SJCRH30 (cell line): ENCODE results near the gene KRTAP20-4. TPM values are rescaled to one million over a fixed set of nuclear protein-coding genes. Genes with fewer than 3 reads are reported as not detected.

Experiments
- DNase-seq, 2 experiments: peaks; one replicate each; pipeline ENCODE4 v3.0.0-alpha.2; 2015 to 2020
- H3K27ac ChIP-seq: fragments of 250-450 bp; sonication (Bioruptor Pico); 2 replicates; pipeline ENCODE4 v1.5.1; 2020; ENCODE audit warnings: mild to moderate bottlenecking, moderate library complexity
- H3K27me3 ChIP-seq: fragments of 250-450 bp; sonication (Bioruptor Pico); 2 replicates; pipeline ENCODE4 v1.5.1; 2020; ENCODE audit warnings: mild to moderate bottlenecking, moderate library complexity
- H3K36me3 ChIP-seq: fragments of 250-450 bp; sonication (Bioruptor Pico); 2 replicates; pipeline ENCODE4 v1.5.1; 2020; ENCODE audit warnings: mild to moderate bottlenecking, moderate library complexity
- H3K4me1 ChIP-seq: fragments of 250-450 bp; sonication (Bioruptor Pico); 2 replicates; pipeline ENCODE4 v1.5.1; 2020; ENCODE audit warnings: mild to moderate bottlenecking, moderate library complexity
- H3K4me3 ChIP-seq: fragments of 250-450 bp; sonication (Bioruptor Pico); 2 replicates; pipeline ENCODE4 v1.5.1; 2020; ENCODE audit warnings: mild to moderate bottlenecking, moderate library complexity
- H3K9me3 ChIP-seq: fragments of 250-450 bp; sonication (Bioruptor Pico); replicated peaks from 2 replicates; pipeline ENCODE4 v1.5.1; 2020; ENCODE audit warnings: mild to moderate bottlenecking, moderate library complexity
- total RNA-seq: library from RNA; depleted of rRNA; stranded (reverse); fragments of >200 nt; shearing (Covaris generic); gene quantifications from 2 replicates; pipeline ENCODE4 v1.2.3, GENCODE V29; 2014; rRNA removed

Gene KRTAP20-4
- total RNA-seq, 1 experiment from 2014 or later = not detected

GRCh38 chr21:30625449-30626165 is 5.2 kb downstream of the KRTAP20-4 start:
- no peaks in the 10 kb centered on the region for H3K36me3 ChIP-seq
- H3K9me3 ChIP-seq = no peaks in the 10 kb centered on the region
- H3K27me3 ChIP-seq = 0 out of 2 replicates have a peak, but pooled peaks cover 6% of the 10 kb centered on the region
- no peak overlapping the region for H3K4me3 ChIP-seq
- no peak for DNase-seq
- H3K4me1 ChIP-seq = no peaks in the 10 kb centered on the region
- no peak overlapping the region for H3K27ac ChIP-seq

- Histone ChIP-seq H3K27ac (no peak overlapping the region), H3K4me1 (no peaks in the 10 kb centered on the region), H3K9me3 (no peaks in the 10 kb centered on the region), H3K4me3 (no peak overlapping the region), H3K36me3 (no peaks in the 10 kb centered on the region), H3K27me3 (0 out of 2 replicates have a peak, but pooled peaks cover 3% of the 10 kb centered on the region)
- no peak for DNase-seq
Observed at GRCh38 chr21:30628109-30628508, 7.7 kb downstream of the KRTAP20-4 start.

GRCh38 chr21:30629200-30629599 is 8.8 kb downstream of the KRTAP20-4 start:
- Histone ChIP-seq H3K27me3 (peaks cover 3% of the 10 kb centered on the region; the same call in 1 of the 2 replicates), H3K36me3 (no peaks in the 10 kb centered on the region), H3K4me1 (no peaks in the 10 kb centered on the region), H3K27ac (no peak overlapping the region), H3K9me3 (no peaks in the 10 kb centered on the region), H3K4me3 (no peak overlapping the region)
- no peak for DNase-seq

GRCh38 chr21:30634906-30635305 is 14.5 kb downstream of the KRTAP20-4 start, which contains the start of gene KRTAP20-2:
Gene KRTAP20-2, plus strand, starts transcription at chr21:30635206. Its CDS starts 58 bp downstream, at chr21:30635264.
- H3K27ac ChIP-seq = no peak within 1 kb of the TSS
- DNase-seq = no peak
- no peaks in the 10 kb centered on the region for H3K4me1 ChIP-seq
- no peaks in the 10 kb centered on the region for H3K36me3 ChIP-seq
- no peaks in the 10 kb centered on the region for H3K9me3 ChIP-seq
- H3K27me3 ChIP-seq = no peaks in the 10 kb centered on the region; the same call in 1 of the 2 replicates
- H3K4me3 ChIP-seq = no peak within 1 kb of the TSS

GRCh38 chr21:30638686-30639085 is 18.3 kb downstream of the KRTAP20-4 start:
- no peaks in the 10 kb centered on the region for H3K4me1 ChIP-seq
- H3K27ac ChIP-seq = no peak overlapping the region
- H3K27me3 ChIP-seq = no peaks in the 10 kb centered on the region; the same call in 1 of the 2 replicates
- DNase-seq = no peak
- no peaks in the 10 kb centered on the region for H3K9me3 ChIP-seq
- H3K4me3 ChIP-seq = no peak overlapping the region
- H3K36me3 ChIP-seq = no peaks in the 10 kb centered on the region

GRCh38 chr21:30642564-30642963 is 22.1 kb downstream of the KRTAP20-4 start, which contains the start of gene KRTAP20-3:
Gene KRTAP20-3, plus strand, starts transcription at chr21:30642864.
- Histone ChIP-seq H3K9me3 (no peaks in the 10 kb centered on the region), H3K36me3 (no peaks in the 10 kb centered on the region), H3K4me1 (no peaks in the 10 kb centered on the region)

GRCh38 chr21:30646904-30647414 is 26.5 kb downstream of the KRTAP20-4 start:
- Histone ChIP-seq H3K4me3 (no peak overlapping the region), H3K4me1 (no peaks in the 10 kb centered on the region), H3K27me3 (no peaks in the 10 kb centered on the region), H3K9me3 (no peaks in the 10 kb centered on the region), H3K36me3 (no peaks in the 10 kb centered on the region), H3K27ac (no peak overlapping the region)
- no peak for DNase-seq

More at GRCh38 chr21:30642564-30642963, 22.1 kb downstream of the KRTAP20-4 start, which contains the start of gene KRTAP20-3:
- no peak for DNase-seq
- H3K27me3 ChIP-seq = no peaks in the 10 kb centered on the region
- no peak within 1 kb of the TSS for H3K4me3 ChIP-seq
- no peak within 1 kb of the TSS for H3K27ac ChIP-seq

GRCh38 chr21:30652891-30653290 is 32.5 kb downstream of the KRTAP20-4 start:
- no peak for DNase-seq
- Histone ChIP-seq H3K4me1 (no peaks in the 10 kb centered on the region), H3K27me3 (no peaks in the 10 kb centered on the region), H3K4me3 (no peak overlapping the region), H3K27ac (no peak overlapping the region), H3K36me3 (no peaks in the 10 kb centered on the region), H3K9me3 (no peaks in the 10 kb centered on the region)

GRCh38 chr21:30668776-30669175 is 48.3 kb downstream of the KRTAP20-4 start:
- H3K4me3 ChIP-seq = no peak overlapping the region
- H3K27me3 ChIP-seq = 0 out of 2 replicates have a peak, but pooled peaks cover 2% of the 10 kb centered on the region
- H3K4me1 ChIP-seq = no peaks in the 10 kb centered on the region
- H3K9me3 ChIP-seq = no peaks in the 10 kb centered on the region
- H3K27ac ChIP-seq = no peak overlapping the region
- no peaks in the 10 kb centered on the region for H3K36me3 ChIP-seq
- no peak for DNase-seq

Other genes starting within 250 kb of the KRTAP20-4 start
- not detected in 2 replicates for gene KRTAP13-2, start 248.4 kb upstream of the KRTAP20-4 start, total RNA-seq
- gene KRTAP13-1, start 224.6 kb upstream of the KRTAP20-4 start, total RNA-seq = not detected in 2 replicates
- not detected in 2 replicates for gene KRTAP13-3, start 194.7 kb upstream of the KRTAP20-4 start, total RNA-seq
- gene KRTAP13-4, start 190.4 kb upstream of the KRTAP20-4 start, total RNA-seq = not detected in 2 replicates
- not detected in 2 replicates for gene KRTAP15-1, start 180.4 kb upstream of the KRTAP20-4 start, total RNA-seq
- gene KRTAP19-1, start 140.3 kb upstream of the KRTAP20-4 start, total RNA-seq = not detected in 2 replicates
- not detected in 2 replicates for gene KRTAP19-2, start 133.2 kb upstream of the KRTAP20-4 start, total RNA-seq
- gene KRTAP19-3, start 128.6 kb upstream of the KRTAP20-4 start, total RNA-seq = not detected in 2 replicates
- gene KRTAP19-4, start 123.5 kb upstream of the KRTAP20-4 start, total RNA-seq = not detected in 2 replicates
- gene KRTAP19-5, start 118.5 kb upstream of the KRTAP20-4 start, total RNA-seq = not detected in 2 replicates
- not detected in 2 replicates for gene KRTAP19-6, start 78.8 kb upstream of the KRTAP20-4 start, total RNA-seq
- not detected in 2 replicates for gene KRTAP19-7, start 59.3 kb upstream of the KRTAP20-4 start, total RNA-seq
- gene KRTAP22-2, start 30.2 kb upstream of the KRTAP20-4 start, total RNA-seq = not detected in 2 replicates
- gene KRTAP6-3, start 28.2 kb upstream of the KRTAP20-4 start, total RNA-seq = not detected in 2 replicates
- not detected in 2 replicates for gene KRTAP6-2, start 21.7 kb upstream of the KRTAP20-4 start, total RNA-seq
- not detected in 2 replicates for gene KRTAP22-1, start 19.5 kb upstream of the KRTAP20-4 start, total RNA-seq
- not detected in 2 replicates for gene KRTAP6-1, start 6.7 kb upstream of the KRTAP20-4 start, total RNA-seq
- not detected in 2 replicates for gene KRTAP20-1, start 4.2 kb upstream of the KRTAP20-4 start, total RNA-seq
- gene KRTAP20-2, start 14.6 kb downstream of the KRTAP20-4 start, total RNA-seq = not detected in 2 replicates
- not detected in 2 replicates for gene KRTAP20-3, start 22.2 kb downstream of the KRTAP20-4 start, total RNA-seq
- gene KRTAP21-3, start 98.2 kb downstream of the KRTAP20-4 start, total RNA-seq = not detected in 2 replicates
- gene KRTAP21-2, start 126.6 kb downstream of the KRTAP20-4 start, total RNA-seq = not detected in 2 replicates
- not detected in 2 replicates for gene KRTAP21-1, start 134.8 kb downstream of the KRTAP20-4 start, total RNA-seq
- not detected in 2 replicates for gene KRTAP8-1, start 192.6 kb downstream of the KRTAP20-4 start, total RNA-seq
- not detected in 2 replicates for gene KRTAP7-1, start 209.1 kb downstream of the KRTAP20-4 start, total RNA-seq